HepG2 (cell line): Measurements from ENCODE around the gene IL6ST. TPM values are rescaled to one million over a fixed set of nuclear protein-coding genes. Genes with fewer than 3 reads are reported as not detected.

Experiments used
- ATAC-seq: fragments of 200-7000 bp; cut with Tn5 transposase; 3 replicates; pipeline ENCODE4 v1.9.1; 2020; ENCODE audit warnings: mild to moderate bottlenecking, moderate library complexity
- BruUV-seq: library from RNA; stranded (reverse); fragments of 400-500 nt; replicated peaks from 2 replicates; lab custom pipeline; 2021; lab: Mats Ljungman, UMichigan
- CTCF ChIA-PET: fragments of 300-600 bp; formaldehyde crosslinking; extraction: SDS; loops from one replicate; lab custom pipeline; 2021; ENCODE audit warnings: low total read pairs, inconsistent platforms, low intra/inter-chr PET ratio; lab: Yijun Ruan, JAX
- POLR2A ChIA-PET: fragments of 350-600 bp; sonication (Branson Sonifier 250); formaldehyde crosslinking; loops from one replicate; lab custom pipeline; 2020; ENCODE audit warnings: antibody characterized with exemption, inconsistent platforms; lab: Yijun Ruan, JAX
- DNase-seq: peaks from one replicate; pipeline ENCODE4 v3.0.0-alpha.2; 2015; ENCODE audit warnings: low spot score
- FAIRE-seq: peaks from 3 replicates; lab custom pipeline; 2011; peaks lifted over from hg19 to GRCh38; lab: Jason Lieb, UNC
- H2AFZ ChIP-seq: one replicate; pipeline ENCODE4 v1.6.1; 2011; ENCODE audit warnings: low read length, inconsistent platforms
- H3K27ac ChIP-seq: fragments of 300-600 bp; 3 replicates; pipeline ENCODE4 v1.8.0; 2011; ENCODE audit warnings: mixed run types, mild to moderate bottlenecking, mixed read lengths, low read length, inconsistent platforms; ENCODE audit not compliant: insufficient read depth; ENCODE audit errors: extremely low read length
- H3K27me3 ChIP-seq, 2 experiments: fragments of 200-600 bp in 1 of 2; 2 replicates in 1 of 2; 3 replicates in 1 of 2; pipeline versions ENCODE4 v1.6.0 to v1.8.0; 2011; ENCODE audit warnings: low read length in 2 of 2, mild to moderate bottlenecking in 2 of 2, moderate library complexity in 2 of 2, inconsistent platforms in 1 of 2; ENCODE audit not compliant: insufficient read depth in 2 of 2, control insufficient read depth in 1 of 2
- H3K36me3 ChIP-seq, 2 experiments: fragments of 200-600 bp in 1 of 2; replicated peaks in 1 of 2; 2 replicates in 1 of 2; 3 replicates in 1 of 2; pipeline versions ENCODE4 v1.5.1 to v1.8.0; 2011; ENCODE audit warnings: low read length in 2 of 2, inconsistent platforms in 1 of 2; ENCODE audit not compliant: insufficient read depth in 2 of 2, control insufficient read depth in 1 of 2
- H3K4me1 ChIP-seq: 2 replicates; pipeline ENCODE4 v1.5.1; 2012; ENCODE audit warnings: low read length, inconsistent platforms; ENCODE audit not compliant: insufficient read depth
- H3K4me2 ChIP-seq: 2 replicates; pipeline ENCODE4 v1.6.0; 2011; ENCODE audit warnings: low read depth, low read length, inconsistent platforms
- H3K4me3 ChIP-seq, 3 experiments: fragments of 200-600 bp in 1 of 3; sonication (generic), shearing (Covaris generic) in 1 of 3; replicated peaks in 1 of 3; 2 replicates each; pipeline ENCODE4 v1.5.1; 2011 to 2016; ENCODE audit warnings: low read length in 3 of 3, inconsistent platforms in 2 of 3, low read depth in 2 of 3, mild to moderate bottlenecking in 2 of 3, control low read depth in 1 of 3, mixed read lengths in 1 of 3; ENCODE audit not compliant: insufficient read depth in 1 of 3
- H3K79me2 ChIP-seq: one replicate; pipeline ENCODE4 v1.6.1; 2011; ENCODE audit warnings: low read length, inconsistent platforms; ENCODE audit not compliant: insufficient read depth
- H3K9ac ChIP-seq: 2 replicates; pipeline ENCODE4 v1.6.0; 2011; ENCODE audit warnings: mild to moderate bottlenecking, low read depth, low read length, inconsistent platforms; ENCODE audit not compliant: insufficient read depth
- H3K9me3 ChIP-seq: 2 replicates; pipeline ENCODE4 v1.5.1; 2012; ENCODE audit warnings: mild to moderate bottlenecking, low read length
- H4K20me1 ChIP-seq: 2 replicates; pipeline ENCODE4 v1.6.0; 2011; ENCODE audit warnings: inconsistent platforms, mild to moderate bottlenecking, low read length, moderate library complexity; ENCODE audit not compliant: insufficient read depth
- ELF1 ChIP-seq: sonication (generic); formaldehyde crosslinking; IDR thresholded peaks from 2 replicates; pipeline ENCODE4 v1.4.0; 2020; ENCODE audit warnings: missing genetic modification reagents
- GABPA ChIP-seq, 2 experiments: IDR thresholded peaks; 2 replicates each; pipeline ENCODE4 v1.6.1; 2011 to 2016; ENCODE audit warnings: low read depth in 2 of 2, low read length in 1 of 2, missing biosample characterization in 1 of 2, missing genetic modification characterization in 1 of 2
- GABPB1 ChIP-seq: IDR thresholded peaks from 2 replicates; pipeline ENCODE4 v1.6.1; 2016; ENCODE audit warnings: mild to moderate bottlenecking, missing genetic modification reagents, moderate library complexity, missing compliant biosample characterization
- LCORL ChIP-seq, 2 experiments: fragments of 450-650 bp in 1 of 2; sonication (generic) in 1 of 2; formaldehyde crosslinking in 1 of 2; IDR thresholded peaks; 2 replicates each; pipeline versions ENCODE4 v1.5.0 to v1.6.1; 2017 to 2020; ENCODE audit warnings: antibody characterized with exemption in 1 of 2, missing genetic modification reagents in 1 of 2
- PAXIP1 ChIP-seq: sonication (generic); formaldehyde crosslinking; conservative IDR thresholded peaks from 2 replicates; pipeline ENCODE4 v1.4.0; 2020; ENCODE audit warnings: mild to moderate bottlenecking, missing genetic modification reagents, moderate library complexity
- POGK ChIP-seq: sonication (generic); formaldehyde crosslinking; conservative IDR thresholded peaks from 2 replicates; pipeline ENCODE4 v1.8.0; 2022; ENCODE audit warnings: mild to moderate bottlenecking, moderate library complexity, missing genetic modification reagents
- TEAD3 ChIP-seq: optimal IDR thresholded peaks from 2 replicates; pipeline ENCODE3; 2016; ENCODE audit warnings: borderline replicate concordance
- ZFX ChIP-seq: sonication (generic); formaldehyde crosslinking; IDR thresholded peaks from 2 replicates; pipeline ENCODE4 v1.4.0; 2020; ENCODE audit warnings: mild to moderate bottlenecking, low read depth, missing genetic modification reagents, moderate library complexity
- ZNF414 ChIP-seq: sonication (generic); formaldehyde crosslinking; IDR thresholded peaks from 2 replicates; pipeline ENCODE4 v1.5.0; 2020; ENCODE audit warnings: missing genetic modification reagents
- ZNF619 ChIP-seq: sonication (generic); formaldehyde crosslinking; IDR thresholded peaks from 2 replicates; pipeline ENCODE4 v1.4.0; 2020; ENCODE audit warnings: mild to moderate bottlenecking, missing genetic modification reagents
- ZNF644 ChIP-seq: IDR thresholded peaks from 2 replicates; pipeline ENCODE4 v1.6.1; 2016; ENCODE audit warnings: low read depth
- WGBS: methylation state at CpG from one replicate; pipeline ENCODE4 v1.1.6; 2017; ENCODE audit warnings: low lambda C conversion rate; 5-methylcytosine and 5-hydroxymethylcytosine counted together
- in situ Hi-C: cut with HindIII; loops from 2 replicates; pipeline ENCODE4 v1.10.0; 2017; ENCODE audit warnings: low pct_unique_long_range_greater_than_20kb; ENCODE audit not compliant: extremely low pct_ligation_motif_present
- intact Hi-C: fragments of 100-400 bp; cut with micrococcal nuclease; formaldehyde crosslinking; loops from one replicate; pipeline ENCODE4 v1.10.0; 2022; ENCODE audit not compliant: unreplicated experiment
- polyA plus RNA-seq, 8 experiments: library from polyadenylated mRNA; depleted of rRNA in 3 of 8; stranded (reverse) in 7 of 8; unstranded in 1 of 8; fragments of >200 nt; fragmentation: Illumina TruSeq in 4 of 8; extraction: Trizol in 4 of 8; gene quantifications; 2 replicates each; pipeline versions ENCODE4 v1.2.1 to v1.2.3, GENCODE V29; 2011 to 2016; ENCODE audit warnings: low read depth in 4 of 8, missing spikeins in 1 of 8, mixed read lengths in 1 of 8; ENCODE audit not compliant: insufficient read depth in 1 of 8
- total RNA-seq, 5 experiments: library from RNA; depleted of rRNA; stranded (reverse); fragments of >200 nt; fragmentation: Illumina TruSeq; extraction: Trizol; gene quantifications; 2 replicates each; pipeline ENCODE4 v1.2.3, GENCODE V29; 2016; ENCODE audit warnings: low read depth in 1 of 5
- TF ChIP-seq, protein P1 (sequence below): IDR thresholded peaks from 2 replicates; pipeline ENCODE4 v1.4.0; 2020; ENCODE audit warnings: mild to moderate bottlenecking, missing genetic modification reagents

The IL6ST gene
- total and polyA plus RNA-seq, 2 of the 13 experiments (the other 11 are each of a cell fraction or from before 2014, with no cell fraction given), result 66.6 to 166 TPM

- BruUV-seq, result no TSS peak
- in situ Hi-C loops, result no loop called here
- H3K27ac ChIP-seq, result no peak overlapping the region
- TF ChIP-seq POGK (CRISPR knock-in tag) (no peak), TEAD3 (CRISPR knock-in tag) (peak; percentile 79), ELF1 (CRISPR knock-in tag) (peak; percentile 64), LCORL (IDR thresholded peaks at IDR 0.05) (no peak), LCORL (CRISPR knock-in tag; IDR thresholded peaks at IDR 0.05) (0 out of 2 replicates have a peak, but pooled peaks have one; percentile 24), PAXIP1 (CRISPR knock-in tag) (0 out of 2 replicates have a peak, but pooled peaks have one; percentile 21), ZFX (CRISPR knock-in tag) (peak; percentile 36; the same call in 1 of the 2 replicates), GABPA (IDR thresholded peaks at IDR 0.05; ENCODE audit: low read depth, low read length) (no peak), GABPA (CRISPR knock-in tag; IDR thresholded peaks at IDR 0.05; ENCODE audit: low read depth) (peak; percentile 58; the same call in 1 of the 2 replicates), ZNF644 (0 out of 2 replicates have a peak, but pooled peaks have one; percentile 15), ZNF414 (no peak), GABPB1 (peak; percentile 54; the same call in 1 of the 2 replicates), ZNF619 (CRISPR knock-in tag) (no peak)
- TF ChIP-seq, protein P1, sequence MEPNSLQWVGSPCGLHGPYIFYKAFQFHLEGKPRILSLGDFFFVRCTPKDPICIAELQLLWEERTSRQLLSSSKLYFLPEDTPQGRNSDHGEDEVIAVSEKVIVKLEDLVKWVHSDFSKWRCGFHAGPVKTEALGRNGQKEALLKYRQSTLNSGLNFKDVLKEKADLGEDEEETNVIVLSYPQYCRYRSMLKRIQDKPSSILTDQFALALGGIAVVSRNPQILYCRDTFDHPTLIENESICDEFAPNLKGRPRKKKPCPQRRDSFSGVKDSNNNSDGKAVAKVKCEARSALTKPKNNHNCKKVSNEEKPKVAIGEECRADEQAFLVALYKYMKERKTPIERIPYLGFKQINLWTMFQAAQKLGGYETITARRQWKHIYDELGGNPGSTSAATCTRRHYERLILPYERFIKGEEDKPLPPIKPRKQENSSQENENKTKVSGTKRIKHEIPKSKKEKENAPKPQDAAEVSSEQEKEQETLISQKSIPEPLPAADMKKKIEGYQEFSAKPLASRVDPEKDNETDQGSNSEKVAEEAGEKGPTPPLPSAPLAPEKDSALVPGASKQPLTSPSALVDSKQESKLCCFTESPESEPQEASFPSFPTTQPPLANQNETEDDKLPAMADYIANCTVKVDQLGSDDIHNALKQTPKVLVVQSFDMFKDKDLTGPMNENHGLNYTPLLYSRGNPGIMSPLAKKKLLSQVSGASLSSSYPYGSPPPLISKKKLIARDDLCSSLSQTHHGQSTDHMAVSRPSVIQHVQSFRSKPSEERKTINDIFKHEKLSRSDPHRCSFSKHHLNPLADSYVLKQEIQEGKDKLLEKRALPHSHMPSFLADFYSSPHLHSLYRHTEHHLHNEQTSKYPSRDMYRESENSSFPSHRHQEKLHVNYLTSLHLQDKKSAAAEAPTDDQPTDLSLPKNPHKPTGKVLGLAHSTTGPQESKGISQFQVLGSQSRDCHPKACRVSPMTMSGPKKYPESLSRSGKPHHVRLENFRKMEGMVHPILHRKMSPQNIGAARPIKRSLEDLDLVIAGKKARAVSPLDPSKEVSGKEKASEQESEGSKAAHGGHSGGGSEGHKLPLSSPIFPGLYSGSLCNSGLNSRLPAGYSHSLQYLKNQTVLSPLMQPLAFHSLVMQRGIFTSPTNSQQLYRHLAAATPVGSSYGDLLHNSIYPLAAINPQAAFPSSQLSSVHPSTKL (CRISPR knock-in tag), result peak; percentile 29; the same call in 1 of the 2 replicates
Observed at GRCh38 chr5:55917402-55918086, 77.2 kb downstream of the IL6ST start.

More at GRCh38 chr5:55917402-55918086, 77.2 kb downstream of the IL6ST start:
- Histone ChIP-seq H3K79me2 (no peaks in the 10 kb centered on the region), H3K4me2 (peak overlapping the region; percentile 52), H3K36me3 (no peaks in the 10 kb centered on the region), H3K9me3 (no peaks in the 10 kb centered on the region), H2AFZ (no peak overlapping the region), H3K4me3 (peak overlapping the region in 1 of 3 experiments; percentile 24; a peak in 1 of 6 replicates), H3K4me1 (peaks cover 74% of the 10 kb centered on the region), H4K20me1 (no peaks in the 10 kb centered on the region), H3K27me3 (no peaks in the 10 kb centered on the region; a peak in 3 of 5 replicates), H3K9ac (no peak overlapping the region)
- POLR2A ChIA-PET, result no interaction called here
- no peak for FAIRE-seq
- 91% methylated on average over 1 of the region's 5 CpGs for WGBS
- DNase-seq, result peak; percentile 27
- CTCF ChIA-PET, result no interaction called here
- intact Hi-C loops, result no loop called here
- peak; percentile 63 for ATAC-seq
